ENCODE data around the gene GAB2. TPM values are rescaled to one million over a fixed set of nuclear protein-coding genes. Genes with fewer than 3 reads are reported as not detected.

The GAB2 gene
- total RNA-seq, 4 donors from 2014 or later, result 15.9 to 82.3 (median 21.1) TPM

DNA sequence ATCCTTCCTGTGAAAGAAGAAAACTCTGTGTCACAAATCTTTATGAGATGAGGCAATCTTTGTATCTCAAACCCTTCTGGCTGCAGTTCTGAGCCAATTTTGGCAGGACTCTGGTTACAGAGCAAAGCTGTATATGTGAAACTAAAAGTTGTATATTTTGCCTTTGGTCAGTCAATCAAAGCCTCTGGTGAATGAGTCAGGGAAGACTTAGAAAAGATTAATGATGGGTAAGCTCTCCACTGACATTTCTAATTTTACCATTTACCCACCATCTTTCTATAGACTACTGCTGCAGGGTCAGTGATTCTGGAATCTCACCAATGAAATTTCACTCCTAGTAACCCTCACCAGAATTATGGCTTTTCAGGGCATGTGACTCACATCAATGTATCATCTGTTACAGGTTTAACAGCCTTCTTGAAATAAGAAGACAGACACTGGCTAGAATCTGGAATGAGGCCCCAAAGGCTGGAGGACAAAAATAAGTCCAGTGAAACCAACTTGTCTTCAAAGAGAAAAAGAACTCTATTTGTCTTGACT, 185.6 kb downstream of the GAB2 start:
- no peak overlapping the region for H3K4me3 ChIP-seq
- H3K27ac ChIP-seq, result peak overlapping the region; percentile 56 to 62
- no peaks in the 10 kb centered on the region for H3K36me3 ChIP-seq
- intact Hi-C loops (cut with DNase I; ENCODE audit: low total_unique reads), result no loop called here
- peak; percentile 57 to 75 for DNase-seq
- TF ChIP-seq, protein P1, sequence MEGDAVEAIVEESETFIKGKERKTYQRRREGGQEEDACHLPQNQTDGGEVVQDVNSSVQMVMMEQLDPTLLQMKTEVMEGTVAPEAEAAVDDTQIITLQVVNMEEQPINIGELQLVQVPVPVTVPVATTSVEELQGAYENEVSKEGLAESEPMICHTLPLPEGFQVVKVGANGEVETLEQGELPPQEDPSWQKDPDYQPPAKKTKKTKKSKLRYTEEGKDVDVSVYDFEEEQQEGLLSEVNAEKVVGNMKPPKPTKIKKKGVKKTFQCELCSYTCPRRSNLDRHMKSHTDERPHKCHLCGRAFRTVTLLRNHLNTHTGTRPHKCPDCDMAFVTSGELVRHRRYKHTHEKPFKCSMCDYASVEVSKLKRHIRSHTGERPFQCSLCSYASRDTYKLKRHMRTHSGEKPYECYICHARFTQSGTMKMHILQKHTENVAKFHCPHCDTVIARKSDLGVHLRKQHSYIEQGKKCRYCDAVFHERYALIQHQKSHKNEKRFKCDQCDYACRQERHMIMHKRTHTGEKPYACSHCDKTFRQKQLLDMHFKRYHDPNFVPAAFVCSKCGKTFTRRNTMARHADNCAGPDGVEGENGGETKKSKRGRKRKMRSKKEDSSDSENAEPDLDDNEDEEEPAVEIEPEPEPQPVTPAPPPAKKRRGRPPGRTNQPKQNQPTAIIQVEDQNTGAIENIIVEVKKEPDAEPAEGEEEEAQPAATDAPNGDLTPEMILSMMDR (IDR thresholded peaks at IDR 0.05), result no peak
- no peak for TF ChIP-seq POLR2A (IDR thresholded peaks at IDR 0.05)
- H3K4me1 ChIP-seq, result no peaks in the 10 kb centered on the region
- H3K9me3 ChIP-seq, result no peaks in the 10 kb centered on the region
- no peaks in the 10 kb centered on the region for H3K27me3 ChIP-seq

- no peak for DNase-seq
- H3K9me3 ChIP-seq, result no peaks in the 10 kb centered on the region
- H3K36me3 ChIP-seq, result no peaks in the 10 kb centered on the region
- TF ChIP-seq POLR2A (IDR thresholded peaks at IDR 0.05), result no peak
- TF ChIP-seq, protein P1 (IDR thresholded peaks at IDR 0.05), result no peak
- no peaks in the 10 kb centered on the region for H3K4me1 ChIP-seq
- intact Hi-C loops (cut with DNase I; ENCODE audit: low total_unique reads), result no loop called here
- no peak overlapping the region for H3K4me3 ChIP-seq
- peak overlapping the region; percentile 2 to 25 for H3K27ac ChIP-seq
- no peaks in the 10 kb centered on the region for H3K27me3 ChIP-seq
Observed at GRCh38 chr11:78230161-78230877, 187.3 kb downstream of the GAB2 start.

GRCh38 chr11:78229106-78229505, 188.5 kb downstream of the GAB2 start:
- Histone ChIP-seq H3K9me3 (no peaks in the 10 kb centered on the region), H3K4me3 (no peak overlapping the region), H3K27me3 (no peaks in the 10 kb centered on the region), H3K36me3 (no peaks in the 10 kb centered on the region), H3K4me1 (no peaks in the 10 kb centered on the region), H3K27ac (no peak overlapping the region)
- TF ChIP-seq, protein P1 (IDR thresholded peaks at IDR 0.05), result no peak
- no peak for TF ChIP-seq POLR2A (IDR thresholded peaks at IDR 0.05)
- DNase-seq, result no peak
- intact Hi-C loops (cut with DNase I; ENCODE audit: low total_unique reads), result loop anchor here (10.0 kb wide), 1 partner anchor 186 kb away; the partner anchor contains the start of gene GAB2

DNA sequence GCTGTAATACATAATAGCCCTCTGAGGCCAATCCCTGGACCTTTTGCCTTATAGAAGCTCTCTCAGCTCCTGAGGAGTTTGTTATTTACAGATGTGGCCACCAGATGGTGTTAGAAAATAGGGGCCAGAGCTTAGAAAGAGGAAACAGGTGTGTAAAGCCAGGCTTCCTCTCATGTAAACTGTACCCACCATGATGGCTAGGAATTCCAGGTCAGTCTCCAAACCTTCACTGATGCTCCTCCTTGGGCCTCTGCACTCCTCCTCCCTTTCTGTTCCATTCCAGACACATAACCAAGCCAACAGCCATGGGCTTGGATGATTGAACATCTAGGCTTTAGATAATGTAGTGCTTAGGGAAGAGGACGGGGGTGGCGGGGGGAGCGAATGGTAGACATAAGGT, 189.2 kb downstream of the GAB2 start:
- Histone ChIP-seq H3K36me3 (no peaks in the 10 kb centered on the region), H3K4me3 (no peak overlapping the region), H3K27ac (no peak overlapping the region), H3K9me3 (no peaks in the 10 kb centered on the region), H3K27me3 (no peaks in the 10 kb centered on the region), H3K4me1 (no peaks in the 10 kb centered on the region)
- TF ChIP-seq POLR2A (IDR thresholded peaks at IDR 0.05), result no peak
- TF ChIP-seq, protein P1 (IDR thresholded peaks at IDR 0.05), result peak; percentile 58 to 74 (median 61)
- no peak for DNase-seq
- intact Hi-C loops (cut with DNase I; ENCODE audit: low total_unique reads), result loop anchor here (10.0 kb wide), 1 partner anchor 186 kb away; the partner anchor contains the start of gene GAB2

DNA sequence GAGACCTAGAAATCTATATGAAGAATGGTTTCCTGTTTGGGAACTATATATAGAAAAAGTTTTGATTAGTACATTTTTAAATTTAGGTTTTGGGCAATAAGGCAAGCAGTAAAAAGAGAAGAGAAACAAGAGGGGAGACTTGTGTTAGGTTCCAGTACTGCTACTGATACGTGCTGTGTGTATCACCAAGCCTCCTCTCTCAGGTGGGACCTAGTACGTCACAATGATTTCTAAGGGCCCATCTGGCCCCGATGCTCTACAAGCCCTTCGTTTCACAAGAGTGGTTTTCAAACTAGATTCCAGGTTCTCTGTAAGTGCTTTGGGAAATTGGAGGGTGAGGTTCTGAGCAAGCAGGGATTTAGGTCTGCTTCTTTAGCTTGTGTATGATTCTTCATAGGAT, 189.7 kb downstream of the GAB2 start:
- Histone ChIP-seq H3K27me3 (no peaks in the 10 kb centered on the region), H3K27ac (no peak overlapping the region), H3K9me3 (no peaks in the 10 kb centered on the region), H3K4me3 (no peak overlapping the region), H3K4me1 (no peaks in the 10 kb centered on the region), H3K36me3 (no peaks in the 10 kb centered on the region)
- intact Hi-C loops (cut with DNase I; ENCODE audit: low total_unique reads), result loop anchor here (10.0 kb wide), 1 partner anchor 187 kb away; the partner anchor contains the start of gene GAB2
- no peak for TF ChIP-seq POLR2A (IDR thresholded peaks at IDR 0.05)
- TF ChIP-seq, protein P1 (IDR thresholded peaks at IDR 0.05), result no peak
- DNase-seq, result no peak
